DOHH2 (cell line): Measurements from ENCODE around the gene GFRA1.
"Not testable (repeated sequence)": the region's sequence is repeated elsewhere in the genome, so short reads cannot be mapped to it uniquely, and the experiment has no call there.

Experiments used
- H3F3A ChIP-seq: fragments of 200-600 bp; sonication (generic), shearing (Covaris generic); 2 replicates; pipeline ENCODE4 v1.6.0; 2016; ENCODE audit warnings: antibody characterized with exemption, mild to moderate bottlenecking; ENCODE audit not compliant: control insufficient read depth, insufficient read depth
- H3K27ac ChIP-seq: fragments of 200-600 bp; sonication (generic); 2 replicates; pipeline ENCODE4 v1.5.1; 2014; ENCODE audit warnings: low read depth, mild to moderate bottlenecking, low read length, moderate library complexity
- H3K27me3 ChIP-seq: fragments of 200-600 bp; sonication (generic); 2 replicates; pipeline ENCODE4 v1.6.1; 2014; ENCODE audit warnings: mild to moderate bottlenecking, low read length, mixed read lengths; ENCODE audit not compliant: control insufficient read depth
- H3K36me3 ChIP-seq: fragments of 200-600 bp; sonication (generic); 2 replicates; pipeline ENCODE4 v1.6.1; 2014; ENCODE audit warnings: mild to moderate bottlenecking, low read length, moderate library complexity, mixed read lengths; ENCODE audit not compliant: control insufficient read depth
- H3K4me1 ChIP-seq: fragments of 200-600 bp; sonication (generic); 2 replicates; pipeline ENCODE4 v1.6.1; 2014; ENCODE audit warnings: mild to moderate bottlenecking, low read length, mixed read lengths; ENCODE audit not compliant: control insufficient read depth
- H3K4me2 ChIP-seq: fragments of 200-600 bp; sonication (generic); 2 replicates; pipeline ENCODE4 v1.6.0; 2014; ENCODE audit warnings: mild to moderate bottlenecking, low read length, moderate library complexity
- H3K4me3 ChIP-seq: fragments of 200-600 bp; sonication (generic); 2 replicates; pipeline ENCODE4 v1.5.1; 2014; ENCODE audit warnings: mild to moderate bottlenecking, low read length, mixed read lengths
- H3K79me2 ChIP-seq: fragments of 200-600 bp; sonication (generic); 2 replicates; pipeline ENCODE4 v1.6.1; 2014; ENCODE audit warnings: mild to moderate bottlenecking, low read length, mixed read lengths; ENCODE audit not compliant: control insufficient read depth
- H3K9me2 ChIP-seq: fragments of 200-600 bp; sonication (generic); replicated peaks from 2 replicates; pipeline ENCODE4 v1.6.1; 2014; ENCODE audit warnings: mild to moderate bottlenecking, low read length, mixed read lengths; ENCODE audit not compliant: control insufficient read depth
- H3K9me3 ChIP-seq: fragments of 200-600 bp; sonication (generic); 2 replicates; pipeline ENCODE4 v1.6.1; 2014; ENCODE audit warnings: antibody characterized with exemption, low read length, mixed read lengths; ENCODE audit not compliant: control insufficient read depth, insufficient read depth
- H4K20me1 ChIP-seq: fragments of 200-600 bp; sonication (generic); 2 replicates; pipeline ENCODE4 v1.6.0; 2014; ENCODE audit warnings: low read depth, mild to moderate bottlenecking, antibody characterized with exemption, low read length, moderate library complexity; ENCODE audit not compliant: control insufficient read depth, insufficient read depth
- EZH2phosphoT487 ChIP-seq: fragments of 200-600 bp; sonication (generic); IDR thresholded peaks from 2 replicates; pipeline ENCODE4 v1.6.1; 2017; ENCODE audit warnings: borderline replicate concordance, mild to moderate bottlenecking, antibody characterized with exemption, low read length, moderate library complexity, mixed read lengths
- TF ChIP-seq, protein P1 (sequence below): fragments of 200-600 bp; sonication (generic); IDR thresholded peaks from one replicate; pipeline ENCODE4 v1.5.1; 2014; ENCODE audit warnings: antibody characterized with exemption, mild to moderate bottlenecking, low read depth, low read length; ENCODE audit not compliant: poor library complexity, severe bottlenecking

GFRA1 gene

DNA sequence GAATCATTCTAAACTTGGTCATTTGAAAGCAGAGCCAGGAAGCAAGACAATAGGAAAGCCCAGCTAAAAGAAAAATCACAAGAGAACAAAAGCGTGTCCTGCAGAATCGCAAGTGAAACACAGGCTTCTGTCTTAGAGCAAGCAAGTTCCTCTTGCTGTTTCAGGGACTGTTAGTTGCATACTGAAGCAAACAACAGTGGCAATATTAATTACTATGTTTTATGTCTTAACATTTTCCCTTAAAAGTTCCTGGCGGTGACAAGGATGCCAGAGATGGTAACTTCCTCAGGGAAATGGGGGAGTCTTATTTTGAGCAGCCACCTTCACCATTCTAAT is 217.1 kb downstream of the GFRA1 start:
- H3K27ac ChIP-seq, result no peak overlapping the region
- H3K4me3 ChIP-seq, result no peak overlapping the region
- no peaks in the 10 kb centered on the region for H3K4me1 ChIP-seq
- no peaks in the 10 kb centered on the region for H3F3A ChIP-seq
- H3K9me2 ChIP-seq, result no peaks in the 10 kb centered on the region
- no peak for TF ChIP-seq EZH2phosphoT487
- TF ChIP-seq, protein P1, sequence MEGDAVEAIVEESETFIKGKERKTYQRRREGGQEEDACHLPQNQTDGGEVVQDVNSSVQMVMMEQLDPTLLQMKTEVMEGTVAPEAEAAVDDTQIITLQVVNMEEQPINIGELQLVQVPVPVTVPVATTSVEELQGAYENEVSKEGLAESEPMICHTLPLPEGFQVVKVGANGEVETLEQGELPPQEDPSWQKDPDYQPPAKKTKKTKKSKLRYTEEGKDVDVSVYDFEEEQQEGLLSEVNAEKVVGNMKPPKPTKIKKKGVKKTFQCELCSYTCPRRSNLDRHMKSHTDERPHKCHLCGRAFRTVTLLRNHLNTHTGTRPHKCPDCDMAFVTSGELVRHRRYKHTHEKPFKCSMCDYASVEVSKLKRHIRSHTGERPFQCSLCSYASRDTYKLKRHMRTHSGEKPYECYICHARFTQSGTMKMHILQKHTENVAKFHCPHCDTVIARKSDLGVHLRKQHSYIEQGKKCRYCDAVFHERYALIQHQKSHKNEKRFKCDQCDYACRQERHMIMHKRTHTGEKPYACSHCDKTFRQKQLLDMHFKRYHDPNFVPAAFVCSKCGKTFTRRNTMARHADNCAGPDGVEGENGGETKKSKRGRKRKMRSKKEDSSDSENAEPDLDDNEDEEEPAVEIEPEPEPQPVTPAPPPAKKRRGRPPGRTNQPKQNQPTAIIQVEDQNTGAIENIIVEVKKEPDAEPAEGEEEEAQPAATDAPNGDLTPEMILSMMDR, result no peak
- no peaks in the 10 kb centered on the region for H3K27me3 ChIP-seq
- H3K36me3 ChIP-seq, result no peaks in the 10 kb centered on the region
- no peaks in the 10 kb centered on the region for H3K79me2 ChIP-seq
- H3K9me3 ChIP-seq, result no peaks in the 10 kb centered on the region
- H3K4me2 ChIP-seq, result no peak overlapping the region
- H4K20me1 ChIP-seq, result no peaks in the 10 kb centered on the region

GRCh38 chr10:116055252-116055916 is 217.6 kb downstream of the GFRA1 start:
- Histone ChIP-seq H3K27me3 (no peaks in the 10 kb centered on the region), H3K4me1 (no peaks in the 10 kb centered on the region), H3K4me3 (no peak overlapping the region), H3K27ac (no peak overlapping the region), H3F3A (no peaks in the 10 kb centered on the region), H4K20me1 (no peaks in the 10 kb centered on the region), H3K36me3 (no peaks in the 10 kb centered on the region), H3K79me2 (no peaks in the 10 kb centered on the region), H3K4me2 (no peak overlapping the region), H3K9me3 (no peaks in the 10 kb centered on the region), H3K9me2 (no peaks in the 10 kb centered on the region)
- TF ChIP-seq EZH2phosphoT487, result no peak
- TF ChIP-seq, protein P1, result no peak

DNA sequence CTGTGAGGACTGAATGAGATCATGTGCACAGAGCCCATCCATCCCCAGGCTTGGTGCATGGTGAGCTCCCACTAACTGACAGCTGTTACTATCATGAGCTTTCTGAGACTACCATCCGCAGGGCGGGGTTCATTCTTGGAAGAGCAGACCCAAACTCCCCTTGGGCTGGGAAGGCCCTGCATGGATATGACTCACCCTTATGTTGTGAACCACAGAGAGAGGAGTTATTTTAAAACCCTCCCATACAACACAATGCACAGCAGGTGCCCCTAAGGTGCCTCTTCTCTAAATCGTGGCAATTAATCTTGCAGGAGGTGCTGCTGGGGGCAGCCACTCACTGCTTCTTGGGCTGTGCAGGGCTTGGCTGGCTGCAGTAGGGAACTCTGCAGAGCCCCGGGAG is 219.1 kb downstream of the GFRA1 start:
- TF ChIP-seq EZH2phosphoT487, result no peak
- TF ChIP-seq, protein P1, result no peak

DNA sequence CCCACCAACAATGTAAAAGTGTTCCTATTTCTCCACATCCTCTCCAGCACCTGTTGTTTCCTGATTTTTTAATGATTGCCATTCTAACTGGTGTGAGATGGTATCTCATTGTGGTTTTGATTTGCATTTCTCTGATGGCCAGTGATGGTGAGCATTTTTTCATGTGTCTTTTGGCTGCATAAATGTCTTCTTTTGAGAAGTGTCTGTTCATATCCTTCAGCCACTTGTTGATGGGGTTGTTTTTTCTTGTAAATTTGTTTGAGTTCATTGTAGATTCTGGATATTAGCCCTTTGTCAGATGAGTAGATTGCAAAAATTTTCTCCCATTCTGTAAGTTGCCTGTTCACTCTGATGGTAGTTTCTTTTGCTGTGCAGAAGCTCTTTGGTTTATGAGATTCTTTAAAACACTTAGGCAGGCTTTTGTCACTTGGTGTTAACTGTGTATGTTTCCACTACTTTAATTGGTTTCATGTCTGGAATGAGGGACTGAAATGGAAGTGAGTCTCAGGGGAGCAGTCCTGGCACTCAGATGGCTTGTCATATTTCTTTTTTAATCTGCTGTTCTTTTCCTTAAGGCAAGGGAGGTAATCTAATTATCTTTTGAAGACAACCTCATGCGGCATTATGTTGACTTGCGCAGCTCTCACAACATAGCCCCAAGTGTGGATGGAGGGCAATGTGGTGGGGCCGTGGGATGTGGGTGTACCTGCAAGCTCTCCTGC is 219.8 kb downstream of the GFRA1 start:
- H3F3A ChIP-seq, H3K79me2 ChIP-seq, H3K27ac ChIP-seq, H3K4me3 ChIP-seq, H3K36me3 ChIP-seq, H3K27me3 ChIP-seq, H3K9me3 ChIP-seq, H3K4me2 ChIP-seq, H3K4me1 ChIP-seq, H4K20me1 ChIP-seq, H3K9me2 ChIP-seq: not testable (repeated sequence)

More for the DNA sequence above, 219.1 kb downstream of the GFRA1 start:
- no peaks in the 10 kb centered on the region for H3K36me3 ChIP-seq
- H3K9me2 ChIP-seq, result no peaks in the 10 kb centered on the region
- H3K27me3 ChIP-seq, result no peaks in the 10 kb centered on the region
- H3K9me3 ChIP-seq, result no peaks in the 10 kb centered on the region
- H3K79me2 ChIP-seq, result no peaks in the 10 kb centered on the region
- H3K4me2 ChIP-seq, result no peak overlapping the region
- no peaks in the 10 kb centered on the region for H3F3A ChIP-seq
- H4K20me1 ChIP-seq, result no peaks in the 10 kb centered on the region
- no peak overlapping the region for H3K27ac ChIP-seq
- H3K4me1 ChIP-seq, result no peaks in the 10 kb centered on the region
- H3K4me3 ChIP-seq, result no peak overlapping the region

DNA sequence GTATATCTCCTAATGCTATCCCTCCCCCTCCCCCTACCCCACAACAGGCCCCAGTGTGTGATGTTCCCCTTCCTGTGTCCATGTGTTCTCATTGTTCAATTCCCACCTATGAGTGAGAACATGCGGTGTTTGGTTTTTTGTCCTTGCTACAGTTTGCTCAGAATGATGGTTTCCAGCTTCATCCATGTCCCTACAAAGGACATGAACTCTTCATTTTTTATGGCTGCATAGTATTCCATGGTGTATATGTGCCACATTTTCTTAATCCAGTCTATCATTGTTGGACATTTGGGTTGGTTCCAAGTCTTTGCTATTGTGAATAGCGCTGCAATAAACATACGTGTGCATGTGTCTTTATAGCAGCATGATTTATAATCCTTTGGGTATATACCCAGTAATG is 220.5 kb downstream of the GFRA1 start:
- H3K9me2 ChIP-seq, H3F3A ChIP-seq, H3K4me3 ChIP-seq, H3K9me3 ChIP-seq, H3K27ac ChIP-seq, H4K20me1 ChIP-seq, H3K79me2 ChIP-seq, H3K4me2 ChIP-seq, H3K36me3 ChIP-seq, H3K4me1 ChIP-seq, H3K27me3 ChIP-seq: not testable (repeated sequence)
